ENCODE results near the gene BBS1. TPM values are rescaled to one million over a fixed set of nuclear protein-coding genes. Genes with fewer than 3 reads are reported as not detected.

BBS1 gene
- total and polyA plus RNA-seq, 2 donors (not counting 3 experiments of a cell fraction or from before 2014, with no cell fraction given) = 29.2 to 32.9 TPM

GRCh38 chr11:66564538-66564937 is 54.1 kb downstream of the BBS1 start:
- Histone ChIP-seq H3K9ac (replicated peaks; ENCODE audit: extremely low read depth, insufficient read depth, low read length) (no peak overlapping the region), H3K9me3 (replicated peaks; ENCODE audit: control insufficient read depth, insufficient read depth, low read length) (no peaks in the 10 kb centered on the region), H3K9me1 (replicated peaks; ENCODE audit: control insufficient read depth, extremely low read depth, insufficient read depth, low read length) (no peaks in the 10 kb centered on the region), H3K79me2 (ENCODE audit: control insufficient read depth, insufficient read depth, low read length) (no peaks in the 10 kb centered on the region), H3K27ac (ENCODE audit: insufficient read depth, low read depth, low read length) (no peak overlapping the region), H3K4me2 (ENCODE audit: insufficient read depth, low read length) (no peak overlapping the region), H3K36me3 (ENCODE audit: control insufficient read depth in 2 of 2, extremely low read depth in 1 of 2, insufficient read depth in 2 of 2, low read length in 2 of 2) (no peaks in the 10 kb centered on the region), H3K4me1 (ENCODE audit: control insufficient read depth, extremely low read depth, insufficient read depth, low read length) (peaks cover 3% of the 10 kb centered on the region), H2AFZ (ENCODE audit: low read depth, low read length) (no peak overlapping the region), H3K4me3 (replicated peaks in 1 of 3; ENCODE audit: insufficient read depth in 1 of 3, low read depth in 1 of 3, low read length in 3 of 3) (no peak overlapping the region), H3K27me3 (ENCODE audit: control insufficient read depth in 2 of 2, insufficient read depth in 2 of 2, low read length in 2 of 2) (no peaks in the 10 kb centered on the region), H4K20me1 (replicated peaks; ENCODE audit: control insufficient read depth, extremely low read depth, insufficient read depth, low read length) (no peaks in the 10 kb centered on the region)
- dilution Hi-C loops (cut with MboI; ENCODE audit: extremely low pct_ligation_motif_present, low sequenced_read_pairs) (no loop called here), intact Hi-C loops (cut with micrococcal nuclease) (no loop called here)
- POLR2A ChIA-PET = no interaction called here
- CTCF ChIA-PET = no interaction called here
- TF ChIP-seq JUN (IDR thresholded peaks at IDR 0.05; ENCODE audit: borderline replicate concordance, insufficient read depth, insufficient read length, low read depth) = no peak
- no peak for TF ChIP-seq FOS (IDR thresholded peaks at IDR 0.05; ENCODE audit: borderline replicate concordance, insufficient read depth, low read length)
- no peak for TF ChIP-seq POLR2AphosphoS5 (IDR thresholded peaks at IDR 0.05; ENCODE audit: insufficient read depth, low read depth, low read length)
- no peak for TF ChIP-seq MYC (IDR thresholded peaks at IDR 0.05; ENCODE audit: low read depth, low read length)
- no peak for TF ChIP-seq CTCF (IDR thresholded peaks at IDR 0.05; ENCODE audit: extremely low read depth in 1 of 2, insufficient read depth in 1 of 2, low read depth in 1 of 2, low read length in 2 of 2)
- no peak for TF ChIP-seq MAX (IDR thresholded peaks at IDR 0.05; ENCODE audit: insufficient read depth, insufficient read length)
- DNase-seq (ENCODE audit: low read depth, low spot score) = no peak
- FAIRE-seq = no peak
- no TSS peak for BruUV-seq (replicated peaks)

GRCh38 chr11:66564984-66565383 is 54.5 kb downstream of the BBS1 start:
- H3K9ac ChIP-seq (replicated peaks; ENCODE audit: extremely low read depth, insufficient read depth, low read length) = no peak overlapping the region
- no peaks in the 10 kb centered on the region for H3K9me3 ChIP-seq (replicated peaks; ENCODE audit: control insufficient read depth, insufficient read depth, low read length)
- no peak overlapping the region for H3K27ac ChIP-seq (ENCODE audit: insufficient read depth, low read depth, low read length)
- peaks cover 3% of the 10 kb centered on the region for H3K4me1 ChIP-seq (ENCODE audit: control insufficient read depth, extremely low read depth, insufficient read depth, low read length)
- no peak overlapping the region for H2AFZ ChIP-seq (ENCODE audit: low read depth, low read length)
- FAIRE-seq (no peak), DNase-seq (ENCODE audit: low read depth, low spot score) (no peak)
- intact Hi-C loops (cut with micrococcal nuclease) = no loop called here
- no peak overlapping the region for H3K4me2 ChIP-seq (ENCODE audit: insufficient read depth, low read length)
- H3K36me3 ChIP-seq (ENCODE audit: control insufficient read depth in 2 of 2, extremely low read depth in 1 of 2, insufficient read depth in 2 of 2, low read length in 2 of 2) = no peaks in the 10 kb centered on the region
- no peaks in the 10 kb centered on the region for H3K9me1 ChIP-seq (replicated peaks; ENCODE audit: control insufficient read depth, extremely low read depth, insufficient read depth, low read length)
- no peaks in the 10 kb centered on the region for H4K20me1 ChIP-seq (replicated peaks; ENCODE audit: control insufficient read depth, extremely low read depth, insufficient read depth, low read length)
- TF ChIP-seq CTCF (IDR thresholded peaks at IDR 0.05; ENCODE audit: extremely low read depth in 1 of 2, insufficient read depth in 1 of 2, low read depth in 1 of 2, low read length in 2 of 2) (no peak), POLR2A (IDR thresholded peaks at IDR 0.05; ENCODE audit: low read depth, low read length) (no peak), POLR2AphosphoS5 (IDR thresholded peaks at IDR 0.05; ENCODE audit: insufficient read depth, low read depth, low read length) (no peak), FOS (IDR thresholded peaks at IDR 0.05; ENCODE audit: borderline replicate concordance, insufficient read depth, low read length) (no peak), JUN (IDR thresholded peaks at IDR 0.05; ENCODE audit: borderline replicate concordance, insufficient read depth, insufficient read length, low read depth) (no peak), MYC (IDR thresholded peaks at IDR 0.05; ENCODE audit: low read depth, low read length) (no peak), MAX (IDR thresholded peaks at IDR 0.05; ENCODE audit: insufficient read depth, insufficient read length) (no peak), GATA2 (IDR thresholded peaks at IDR 0.05; ENCODE audit: insufficient read depth, insufficient read length, low read depth, low read length) (no peak), EZH2 (IDR thresholded peaks at IDR 0.05; ENCODE audit: borderline replicate concordance, low read depth, low read length, severe bottlenecking) (no peak)
- dilution Hi-C loops (cut with MboI; ENCODE audit: extremely low pct_ligation_motif_present, low sequenced_read_pairs) = no loop called here
- ChIA-PET CTCF (no interaction called here), POLR2A (no interaction called here)
- no TSS peak for BruUV-seq (replicated peaks)
- no peaks in the 10 kb centered on the region for H3K27me3 ChIP-seq (ENCODE audit: control insufficient read depth in 2 of 2, insufficient read depth in 2 of 2, low read length in 2 of 2)
- H3K4me3 ChIP-seq (replicated peaks in 1 of 3; ENCODE audit: insufficient read depth in 1 of 3, low read depth in 1 of 3, low read length in 3 of 3) = no peak overlapping the region
- H3K79me2 ChIP-seq (ENCODE audit: control insufficient read depth, insufficient read depth, low read length) = no peaks in the 10 kb centered on the region

Data from endothelial cell of umbilical vein (primary cell).